Ovary (tissue), 9 donors: Measurements from ENCODE around the gene OR1S2. TPM values are rescaled to one million over a fixed set of nuclear protein-coding genes. Genes with fewer than 3 reads are reported as not detected.

Experiments used
- DNase-seq, 5 donors: peaks; one replicate each; pipeline ENCODE4 v3.0.0-alpha.2; 2019 to 2020
- H3K27ac ChIP-seq, 2 donors: fragments of 200-600 bp; one replicate each; pipeline versions ENCODE4 v1.5.1 to v1.8.0; 2019 to 2022
- H3K27me3 ChIP-seq: fragments of 200-600 bp; one replicate; pipeline ENCODE4 v1.8.0; 2022
- H3K36me3 ChIP-seq: fragments of 200-600 bp; sonication (generic); one replicate; pipeline ENCODE4 v1.5.1; 2019
- H3K4me1 ChIP-seq: one replicate; pipeline ENCODE4 v1.8.1; 2013; ENCODE audit warnings: mild to moderate bottlenecking, moderate library complexity; ENCODE audit not compliant: insufficient read depth
- H3K4me3 ChIP-seq: fragments of 200-600 bp; sonication (generic); one replicate; pipeline ENCODE4 v1.5.1; 2017
- H3K9me3 ChIP-seq, 2 donors: fragments of 200-600 bp in 1 of 2; sonication (generic) in 1 of 2; one replicate each; pipeline versions ENCODE4 v1.5.1 to v1.8.1; 2013 to 2019; ENCODE audit warnings: mild to moderate bottlenecking in 1 of 2, moderate library complexity in 1 of 2
- EP300 ChIP-seq: sonication (generic); formaldehyde crosslinking; IDR thresholded peaks from one replicate; pipeline ENCODE4 v1.6.1; 2017; ENCODE audit warnings: antibody characterized with exemption
- POLR2A ChIP-seq: fragments of 450-650 bp; IDR thresholded peaks from one replicate; pipeline ENCODE4 v1.6.1; 2017; ENCODE audit warnings: antibody characterized with exemption, mild to moderate bottlenecking, moderate library complexity
- WGBS, 3 donors: extraction: QIAGEN DNeasy Blood & Tissue Kit in 1 of 3; methylation state at CpG; one replicate each; pipeline versions ENCODE4 v1.1.5 to v1.1.7; 2013 to 2017; 5-methylcytosine and 5-hydroxymethylcytosine counted together
- intact Hi-C, 4 donors: fragments of 100-400 bp; cut with DNase I; formaldehyde crosslinking; loops; one replicate each; pipeline versions ENCODE4 v1.11.0 to v1.15.1; 2022 to 2023
- polyA plus RNA-seq, 2 donors: library from polyadenylated mRNA; stranded (reverse); fragments of 200-250 nt in 1 of 2; fragments of 350-450 nt in 1 of 2; fragmentation: Illumina TruSeq in 1 of 2; extraction: RNeasy Lipid Tissue Mini Kit (QIAGEN cat#74804) in 1 of 2; gene quantifications; one replicate each; pipeline ENCODE4 v1.2.3, GENCODE V29; 2013 to 2014
- total RNA-seq, 7 donors: library from RNA; depleted of rRNA in 2 of 7; stranded (reverse); fragments of >200 nt in 2 of 7; fragmentation: NEBNext Ultra II Directional in 3 of 7; extraction: Animal tissue kit (Norgen Biotek cat#: 25700) in 3 of 7; gene quantifications; one replicate each; pipeline versions ENCODE4 v1.1.0 to v1.2.4, GENCODE V29; 2016 to 2023
- TF ChIP-seq, protein P1 (sequence below), 3 donors: fragments of 450-650 bp in 2 of 3; fragments of 200-600 bp in 1 of 3; IDR thresholded peaks; one replicate each; pipeline versions ENCODE4 v1.5.1 to v1.8.0; 2016 to 2022; ENCODE audit warnings: antibody characterized with exemption in 3 of 3, mild to moderate bottlenecking in 1 of 3
- donor health status: DM: no; HTN: no; CAD: no; lungs with moderate emphysema.
- donor health status: DM: no; HTN: no; CAD: no.
- donor health status: Bipolar disorder and iron deficiency.
- donor health status: DM: yes; HTN: yes; CAD: no.
- donor health status: DM: no; HTN: no; CAD: no.
- donor health status: DM: yes; HTN: yes; CAD: no.

OR1S2 gene
- total and polyA plus RNA-seq, 9 donors: not detected

- Histone ChIP-seq H3K9me3 (no peaks in the 10 kb centered on the region), H3K4me3 (no peak overlapping the region), H3K36me3 (no peaks in the 10 kb centered on the region), H3K27me3 (no peaks in the 10 kb centered on the region), H3K4me1 (no peaks in the 10 kb centered on the region), H3K27ac (no peak overlapping the region)
- 70 to 82% (median 75%) methylated on average over 3 of the region's 3 CpGs for WGBS, 3 donors
- no peak for DNase-seq
- TF ChIP-seq EP300: no peak
- TF ChIP-seq, protein P1, sequence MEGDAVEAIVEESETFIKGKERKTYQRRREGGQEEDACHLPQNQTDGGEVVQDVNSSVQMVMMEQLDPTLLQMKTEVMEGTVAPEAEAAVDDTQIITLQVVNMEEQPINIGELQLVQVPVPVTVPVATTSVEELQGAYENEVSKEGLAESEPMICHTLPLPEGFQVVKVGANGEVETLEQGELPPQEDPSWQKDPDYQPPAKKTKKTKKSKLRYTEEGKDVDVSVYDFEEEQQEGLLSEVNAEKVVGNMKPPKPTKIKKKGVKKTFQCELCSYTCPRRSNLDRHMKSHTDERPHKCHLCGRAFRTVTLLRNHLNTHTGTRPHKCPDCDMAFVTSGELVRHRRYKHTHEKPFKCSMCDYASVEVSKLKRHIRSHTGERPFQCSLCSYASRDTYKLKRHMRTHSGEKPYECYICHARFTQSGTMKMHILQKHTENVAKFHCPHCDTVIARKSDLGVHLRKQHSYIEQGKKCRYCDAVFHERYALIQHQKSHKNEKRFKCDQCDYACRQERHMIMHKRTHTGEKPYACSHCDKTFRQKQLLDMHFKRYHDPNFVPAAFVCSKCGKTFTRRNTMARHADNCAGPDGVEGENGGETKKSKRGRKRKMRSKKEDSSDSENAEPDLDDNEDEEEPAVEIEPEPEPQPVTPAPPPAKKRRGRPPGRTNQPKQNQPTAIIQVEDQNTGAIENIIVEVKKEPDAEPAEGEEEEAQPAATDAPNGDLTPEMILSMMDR (IDR thresholded peaks at IDR 0.05): no peak
- TF ChIP-seq POLR2A: no peak
- intact Hi-C loops: no loop called here
Measured at GRCh38 chr11:58192229-58192628, 11.7 kb downstream of the OR1S2 start.

GRCh38 chr11:58188770-58189169 is 15.2 kb downstream of the OR1S2 start, which contains the start of gene OR9Q2:
Gene OR9Q2, plus strand, starts transcription at chr11:58189070. Its CDS starts 1,421 bp downstream, at chr11:58190491.
- intact Hi-C loops: no loop called here
- H3K36me3 ChIP-seq: no peaks in the 10 kb centered on the region
- H3K9me3 ChIP-seq: no peaks in the 10 kb centered on the region
- H3K4me1 ChIP-seq: no peaks in the 10 kb centered on the region
- TF ChIP-seq POLR2A (no peak), EP300 (no peak)
- TF ChIP-seq, protein P1 (IDR thresholded peaks at IDR 0.05): no peak
- DNase-seq: no peak
- H3K27me3 ChIP-seq: no peaks in the 10 kb centered on the region
- no peak within 1 kb of the TSS for H3K27ac ChIP-seq
- WGBS, 3 donors: 79 to 83% (median 79%) methylated on average over 2 of the region's 2 CpGs
- no peak within 1 kb of the TSS for H3K4me3 ChIP-seq

GRCh38 chr11:58186938-58187337 is 17.0 kb downstream of the OR1S2 start:
- Histone ChIP-seq H3K4me1 (no peaks in the 10 kb centered on the region), H3K4me3 (no peak overlapping the region), H3K27ac (no peak overlapping the region), H3K9me3 (no peaks in the 10 kb centered on the region), H3K36me3 (no peaks in the 10 kb centered on the region), H3K27me3 (no peaks in the 10 kb centered on the region)
- TF ChIP-seq EP300 (no peak), POLR2A (no peak)
- TF ChIP-seq, protein P1 (IDR thresholded peaks at IDR 0.05): no peak
- WGBS, 3 donors: 91 to 94% (median 94%) methylated on average over 4 of the region's 4 CpGs
- no peak for DNase-seq
- intact Hi-C loops: no loop called here

- TF ChIP-seq EP300 (no peak), POLR2A (no peak)
- TF ChIP-seq, protein P1 (IDR thresholded peaks at IDR 0.05): no peak
- H3K27me3 ChIP-seq: no peaks in the 10 kb centered on the region
- H3K9me3 ChIP-seq: no peaks in the 10 kb centered on the region
- intact Hi-C loops: no loop called here
- 63 to 72% (median 71%) methylated on average over 7 of the region's 7 CpGs for WGBS, 3 donors
- H3K4me3 ChIP-seq: no peak overlapping the region
- no peaks in the 10 kb centered on the region for H3K4me1 ChIP-seq
- peak in 1 of 5 donors; percentile 15 for DNase-seq
- H3K36me3 ChIP-seq: no peaks in the 10 kb centered on the region
- no peak overlapping the region for H3K27ac ChIP-seq
Measured at GRCh38 chr11:58179648-58180047, 24.3 kb downstream of the OR1S2 start.

DNA sequence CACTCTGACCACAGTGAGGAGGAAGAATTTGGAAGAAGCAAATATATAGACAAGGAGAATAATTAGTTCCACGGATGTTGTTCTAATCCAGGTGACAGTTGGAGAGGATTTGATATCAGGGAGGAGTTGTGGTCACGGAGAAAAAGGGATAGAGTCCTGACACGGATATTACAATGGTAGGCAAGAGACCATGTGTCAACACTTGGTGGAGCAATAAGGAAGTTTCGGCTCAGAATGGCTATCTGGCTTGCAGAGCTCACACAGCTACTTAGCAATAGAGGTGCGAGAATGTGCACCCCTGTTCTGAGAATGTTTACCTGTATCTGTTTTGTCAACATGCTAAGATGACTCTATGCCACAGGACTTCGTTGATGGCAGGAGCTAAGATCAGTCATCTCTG is 25.5 kb downstream of the OR1S2 start:
- intact Hi-C loops: no loop called here
- Histone ChIP-seq H3K4me1 (no peaks in the 10 kb centered on the region), H3K36me3 (no peaks in the 10 kb centered on the region), H3K27me3 (no peaks in the 10 kb centered on the region), H3K4me3 (no peak overlapping the region), H3K9me3 (no peaks in the 10 kb centered on the region), H3K27ac (no peak overlapping the region)
- WGBS, 3 donors: 75 to 86% (median 77%) methylated on average over 6 of the region's 6 CpGs
- TF ChIP-seq POLR2A (no peak), EP300 (no peak)
- TF ChIP-seq, protein P1 (IDR thresholded peaks at IDR 0.05): no peak
- no peak for DNase-seq
